GM12878 (cell line): ENCODE results near the gene ZFHX2. TPM values are rescaled to one million over a fixed set of nuclear protein-coding genes. Genes with fewer than 3 reads are reported as not detected.

Experiments used
- E4F1 ChIP-seq: fragments of 450-650 bp; IDR thresholded peaks from 2 replicates; pipeline ENCODE4 v1.6.1; 2018; ENCODE audit warnings: borderline replicate concordance, mild to moderate bottlenecking; ENCODE audit not compliant: partially characterized antibody
- IKZF1 ChIP-seq: fragments of 450-650 bp; conservative IDR thresholded peaks from 2 replicates; pipeline ENCODE4 v1.6.1; 2017; ENCODE audit warnings: antibody characterized with exemption, mild to moderate bottlenecking
- PML ChIP-seq: IDR thresholded peaks from 2 replicates; pipeline ENCODE4 v1.6.1; 2012; ENCODE audit warnings: low read length, inconsistent platforms
- POU2F2 ChIP-seq: IDR thresholded peaks from 3 replicates; pipeline ENCODE4 v1.6.1; 2011; ENCODE audit warnings: low read depth, mild to moderate bottlenecking, low read length, borderline replicate concordance
- RFX5 ChIP-seq: IDR thresholded peaks from 2 replicates; pipeline ENCODE4 v1.6.1; 2011; ENCODE audit warnings: low read depth, low read length, improper control_type of control experiment
- YBX1 ChIP-seq: fragments of 450-650 bp; IDR thresholded peaks from 2 replicates; pipeline ENCODE4 v1.6.1; 2016; ENCODE audit warnings: antibody characterized with exemption
- ZBTB4 ChIP-seq: fragments of 450-650 bp; formaldehyde crosslinking; IDR thresholded peaks from 2 replicates; pipeline ENCODE4 v1.4.0; 2022; ENCODE audit warnings: mild to moderate bottlenecking, moderate library complexity
- polyA plus RNA-seq, 11 experiments: library from polyadenylated mRNA; depleted of rRNA in 4 of 11; unstranded in 6 of 11; stranded (reverse) in 5 of 11; fragments of >200 nt; fragmentation: Nextera tagmentation in 4 of 11; fragmentation: Illumina TruSeq in 1 of 11; extraction: Ambion mirVana in 4 of 11; extraction: Trizol in 1 of 11; gene quantifications; 1 replicate in 1 of 11; 2 replicates in 10 of 11; pipeline versions ENCODE4 v1.2.1 to v1.2.3, GENCODE V29; 2011 to 2016; ENCODE audit warnings: inconsistent platforms in 2 of 11, missing spikeins in 2 of 11, low read depth in 1 of 11
- total RNA-seq, 4 experiments: library from RNA; depleted of rRNA in 3 of 4; stranded (reverse); fragments of >200 nt in 3 of 4; fragmentation: Illumina TruSeq in 1 of 4; extraction: Trizol in 1 of 4; gene quantifications; 2 replicates each; pipeline versions ENCODE4 v1.2.1 to v1.2.3, GENCODE V29; 2013 to 2021

The ZFHX2 gene
- total and polyA plus RNA-seq, 10 of the 15 experiments (the other 5 are each of a cell fraction or from before 2014, with no cell fraction given): 0.27 to 2.2 (median 0.55) TPM

DNA sequence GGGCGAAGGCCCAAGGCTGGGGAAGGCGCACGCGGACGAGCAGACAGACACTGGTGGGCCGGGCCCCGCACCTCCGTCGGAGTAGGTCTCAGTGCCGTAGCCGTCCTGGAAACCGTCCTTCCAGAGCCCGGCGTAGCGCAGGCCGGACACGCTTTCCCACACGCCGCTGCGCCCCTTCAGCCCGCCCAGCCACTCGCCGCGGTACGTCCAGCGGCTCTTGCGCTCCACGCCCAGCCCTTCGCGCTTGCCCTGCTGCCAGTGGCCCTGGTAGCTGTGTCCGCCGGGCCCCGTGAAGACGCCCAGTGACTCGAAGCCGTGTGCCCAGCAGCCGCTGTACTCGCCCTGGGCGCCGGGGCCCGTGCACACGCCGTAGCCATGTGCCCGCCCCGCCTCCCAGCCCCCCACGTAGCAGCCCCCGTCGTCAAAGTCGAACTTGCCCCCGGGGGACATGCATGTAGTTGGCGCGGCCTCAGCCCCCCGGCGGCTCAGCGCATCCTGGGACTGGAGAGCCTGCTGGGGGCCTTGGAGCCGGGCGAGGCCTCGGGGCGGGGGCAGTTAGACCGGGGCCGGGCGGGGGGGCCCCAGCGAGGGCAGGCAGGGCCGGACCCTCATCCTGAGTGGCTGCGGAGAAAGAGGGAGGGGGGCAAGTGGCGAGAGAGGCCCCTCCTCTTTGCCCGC, 25.6 kb upstream of the ZFHX2 start (continued):
- TF ChIP-seq E4F1 (no peak), YBX1 (no peak), PML (no peak), ZBTB4 (no peak), IKZF1 (peak; percentile 54), POU2F2 (no peak), RFX5 (no peak)
